Activated naive CD8-positive, alpha-beta T cell treated with anti-CD3 and anti-CD28 coated beads for 36 hours (primary cell): Measurements from ENCODE around the gene CFAP65. TPM values are rescaled to one million over a fixed set of nuclear protein-coding genes. Genes with fewer than 3 reads are reported as not detected.

Source experiments
- DNase-seq: peaks from one replicate; pipeline ENCODE4 v3.0.0; 2021
- H3K27ac Mint-ChIP-seq: one replicate; pipeline ENCODE4 v1.8.0; 2022; ENCODE audit warnings: mild to moderate bottlenecking, moderate library complexity, mixed read lengths
- H3K27me3 Mint-ChIP-seq: one replicate; pipeline ENCODE4 v1.8.0; 2022; ENCODE audit warnings: mild to moderate bottlenecking, mixed read lengths
- H3K36me3 Mint-ChIP-seq: one replicate; pipeline ENCODE4 v1.8.0; 2021; ENCODE audit warnings: mild to moderate bottlenecking, mixed read lengths
- H3K4me1 Mint-ChIP-seq: one replicate; pipeline ENCODE4 v1.8.0; 2021; ENCODE audit warnings: mixed read lengths
- H3K4me3 Mint-ChIP-seq: one replicate; pipeline ENCODE4 v1.8.0; 2022; ENCODE audit warnings: mild to moderate bottlenecking, moderate library complexity, mixed read lengths
- H3K9me3 Mint-ChIP-seq: one replicate; pipeline ENCODE4 v1.8.0; 2022; ENCODE audit warnings: mixed read lengths
- total RNA-seq, 2 experiments: library from RNA; stranded (reverse); gene quantifications; one replicate each; pipeline ENCODE4 v1.2.3, GENCODE V29; 2021

Gene CFAP65
- total RNA-seq, 2 experiments from 2014 or later, result not detected

DNA sequence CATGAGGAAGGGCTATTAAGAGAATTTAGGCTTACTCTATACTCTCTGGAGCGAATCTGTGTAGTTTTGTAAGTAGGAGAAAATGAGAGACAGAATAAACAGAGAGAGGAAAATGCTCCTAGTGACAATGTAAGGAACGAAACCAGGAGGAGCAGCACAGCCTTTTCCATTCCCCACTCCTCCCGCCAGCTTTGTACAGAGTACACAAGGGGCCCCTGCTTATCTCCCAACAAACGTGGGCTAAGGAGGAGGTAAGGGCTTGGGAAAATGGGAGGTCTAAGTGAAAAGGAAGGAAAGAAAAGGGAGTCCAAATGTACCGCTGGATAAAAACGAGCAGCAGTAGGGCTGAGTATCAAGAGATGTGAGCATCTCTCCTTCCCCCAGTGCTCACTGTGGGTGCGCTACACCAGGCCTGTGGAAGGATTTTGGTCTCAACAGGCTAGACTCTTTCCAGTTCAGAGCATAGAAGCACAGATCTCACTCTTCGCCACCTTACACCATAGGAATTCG, 31.5 kb upstream of the CFAP65 start:
- H3K4me1 Mint-ChIP-seq, result no peaks in the 10 kb centered on the region
- peaks cover 6% of the 10 kb centered on the region for H3K36me3 Mint-ChIP-seq
- no peaks in the 10 kb centered on the region for H3K9me3 Mint-ChIP-seq
- no peak overlapping the region for H3K4me3 Mint-ChIP-seq
- no peak overlapping the region for H3K27ac Mint-ChIP-seq
- H3K27me3 Mint-ChIP-seq, result no peaks in the 10 kb centered on the region
- DNase-seq, result no peak

DNA sequence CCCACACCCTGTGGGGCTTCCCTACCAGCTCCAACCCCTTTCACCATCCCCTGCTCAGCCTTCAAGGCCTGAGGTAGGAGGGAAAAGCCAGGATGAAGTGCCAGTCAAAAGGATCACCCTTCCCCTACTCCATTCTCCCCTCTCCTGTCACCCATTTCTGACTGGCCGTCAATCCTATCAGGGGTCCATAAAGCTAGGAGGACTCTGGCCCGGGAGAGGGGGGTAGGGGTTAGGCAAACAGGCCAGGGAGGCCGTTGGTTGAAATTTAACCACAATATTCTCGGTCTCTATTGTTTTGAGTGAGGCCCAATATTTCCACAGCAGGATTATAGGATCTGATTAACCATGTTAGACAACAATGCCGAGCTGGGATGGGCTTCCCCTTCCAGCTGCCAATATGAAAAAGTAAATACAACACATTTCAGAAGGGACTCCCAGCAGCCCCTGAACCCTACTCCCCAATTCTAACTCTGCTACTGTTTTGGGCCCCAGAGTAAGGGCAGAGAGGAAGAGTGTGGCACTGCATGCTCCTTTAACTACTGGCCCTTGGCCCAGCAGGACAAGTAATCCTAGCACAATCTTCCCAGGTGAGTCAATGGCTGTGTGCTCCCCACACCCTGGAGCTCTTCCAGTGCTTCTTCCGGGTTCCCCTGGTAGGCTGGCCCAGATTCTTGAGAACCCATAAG, 30.0 kb upstream of the CFAP65 start:
- Mint-ChIP-seq H3K27me3 (no peaks in the 10 kb centered on the region), H3K36me3 (peaks cover 6% of the 10 kb centered on the region), H3K4me3 (no peak overlapping the region), H3K27ac (no peak overlapping the region), H3K9me3 (no peaks in the 10 kb centered on the region), H3K4me1 (no peaks in the 10 kb centered on the region)
- no peak for DNase-seq

- DNase-seq, result no peak
- Mint-ChIP-seq H3K27me3 (peaks cover 26% of the 10 kb centered on the region), H3K9me3 (no peaks in the 10 kb centered on the region), H3K27ac (no peak overlapping the region), H3K4me1 (no peaks in the 10 kb centered on the region), H3K36me3 (no peaks in the 10 kb centered on the region), H3K4me3 (no peak overlapping the region)
These were observed 24.2 kb upstream of the CFAP65 start for GRCh38 chr2:219065484-219065883.

GRCh38 chr2:219062081-219062480, 20.8 kb upstream of the CFAP65 start:
- H3K4me3 Mint-ChIP-seq, result no peak overlapping the region
- H3K4me1 Mint-ChIP-seq, result peaks cover 14% of the 10 kb centered on the region
- no peak for DNase-seq
- H3K27ac Mint-ChIP-seq, result no peak overlapping the region
- no peaks in the 10 kb centered on the region for H3K36me3 Mint-ChIP-seq
- H3K9me3 Mint-ChIP-seq, result no peaks in the 10 kb centered on the region
- peaks cover 59% of the 10 kb centered on the region for H3K27me3 Mint-ChIP-seq

GRCh38 chr2:219060821-219061791, 19.8 kb upstream of the CFAP65 start, which contains the start of gene IHH:
Gene IHH, minus strand, starts transcription at chr2:219060921. Its CDS starts 454 bp downstream, at chr2:219060467.
- Mint-ChIP-seq H3K9me3 (no peaks in the 10 kb centered on the region), H3K4me3 (peak within 1 kb of the TSS; percentile 42), H3K4me1 (peaks cover 14% of the 10 kb centered on the region), H3K27ac (no peak within 1 kb of the TSS), H3K36me3 (no peaks in the 10 kb centered on the region), H3K27me3 (peaks cover 69% of the 10 kb centered on the region)
- peak; percentile 16 for DNase-seq

DNA sequence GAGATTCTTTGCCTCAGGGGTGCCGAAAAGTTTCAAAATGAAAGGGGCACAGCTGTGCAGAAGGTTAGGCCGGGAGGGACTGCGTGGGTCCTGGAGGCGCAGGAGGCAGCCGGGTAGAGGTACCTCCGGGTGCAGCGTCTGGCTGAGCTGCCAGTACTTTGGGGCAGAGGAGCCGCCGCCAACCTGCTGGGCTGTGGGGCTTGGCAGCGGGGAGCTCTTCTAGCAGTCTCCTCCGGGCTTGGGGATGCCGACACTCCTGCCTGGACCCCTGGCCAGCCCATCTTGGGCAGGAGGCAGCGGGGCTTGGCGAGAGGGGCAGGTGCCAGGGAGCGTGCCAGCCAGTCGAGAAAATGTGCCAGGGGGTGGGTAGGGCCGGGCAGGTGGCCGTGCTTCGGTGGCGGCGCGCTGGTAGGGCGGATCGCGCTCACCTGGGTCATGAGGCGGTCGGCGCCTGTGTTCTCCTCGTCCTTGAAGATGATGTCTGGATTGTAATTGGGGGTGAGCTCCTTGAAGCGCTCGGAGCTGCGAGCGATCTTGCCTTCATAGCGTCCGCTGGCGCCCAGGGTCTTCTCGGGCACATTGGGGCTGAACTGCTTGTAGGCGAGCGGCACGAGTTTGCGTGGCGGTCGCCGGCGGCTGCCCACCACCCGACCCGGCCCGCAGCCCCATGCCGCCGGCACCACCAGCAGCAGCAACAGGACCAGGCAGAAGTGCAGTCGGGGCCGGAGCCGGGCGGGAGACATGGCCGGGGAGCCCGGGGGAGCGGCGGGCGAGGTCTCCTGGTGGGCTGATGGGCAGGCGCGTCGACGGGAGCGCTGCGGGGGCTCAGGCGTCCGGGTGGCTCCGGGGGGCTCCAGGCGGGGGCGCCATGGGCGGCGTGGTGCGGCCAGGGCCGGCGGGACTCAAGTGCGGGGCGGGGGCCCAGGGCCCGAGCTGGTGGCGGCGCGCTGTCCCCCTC, 18.7 kb upstream of the CFAP65 start:
- peak overlapping the region; percentile 42 for H3K4me3 Mint-ChIP-seq

GRCh38 chr2:219059375-219059724, 18.0 kb upstream of the CFAP65 start:
- H3K27ac Mint-ChIP-seq, result no peak overlapping the region
- peaks cover 14% of the 10 kb centered on the region for H3K4me1 Mint-ChIP-seq
- no peaks in the 10 kb centered on the region for H3K36me3 Mint-ChIP-seq
- DNase-seq, result no peak
- peak overlapping the region; percentile 42 for H3K4me3 Mint-ChIP-seq
- peaks cover 80% of the 10 kb centered on the region for H3K27me3 Mint-ChIP-seq
- no peaks in the 10 kb centered on the region for H3K9me3 Mint-ChIP-seq

More for the DNA sequence above, 18.7 kb upstream of the CFAP65 start:
- peaks cover 74% of the 10 kb centered on the region for H3K27me3 Mint-ChIP-seq
- no peaks in the 10 kb centered on the region for H3K36me3 Mint-ChIP-seq
- peaks cover 14% of the 10 kb centered on the region for H3K4me1 Mint-ChIP-seq
- peak; percentile 22 for DNase-seq
- H3K27ac Mint-ChIP-seq, result no peak overlapping the region
- H3K9me3 Mint-ChIP-seq, result no peaks in the 10 kb centered on the region

DNA sequence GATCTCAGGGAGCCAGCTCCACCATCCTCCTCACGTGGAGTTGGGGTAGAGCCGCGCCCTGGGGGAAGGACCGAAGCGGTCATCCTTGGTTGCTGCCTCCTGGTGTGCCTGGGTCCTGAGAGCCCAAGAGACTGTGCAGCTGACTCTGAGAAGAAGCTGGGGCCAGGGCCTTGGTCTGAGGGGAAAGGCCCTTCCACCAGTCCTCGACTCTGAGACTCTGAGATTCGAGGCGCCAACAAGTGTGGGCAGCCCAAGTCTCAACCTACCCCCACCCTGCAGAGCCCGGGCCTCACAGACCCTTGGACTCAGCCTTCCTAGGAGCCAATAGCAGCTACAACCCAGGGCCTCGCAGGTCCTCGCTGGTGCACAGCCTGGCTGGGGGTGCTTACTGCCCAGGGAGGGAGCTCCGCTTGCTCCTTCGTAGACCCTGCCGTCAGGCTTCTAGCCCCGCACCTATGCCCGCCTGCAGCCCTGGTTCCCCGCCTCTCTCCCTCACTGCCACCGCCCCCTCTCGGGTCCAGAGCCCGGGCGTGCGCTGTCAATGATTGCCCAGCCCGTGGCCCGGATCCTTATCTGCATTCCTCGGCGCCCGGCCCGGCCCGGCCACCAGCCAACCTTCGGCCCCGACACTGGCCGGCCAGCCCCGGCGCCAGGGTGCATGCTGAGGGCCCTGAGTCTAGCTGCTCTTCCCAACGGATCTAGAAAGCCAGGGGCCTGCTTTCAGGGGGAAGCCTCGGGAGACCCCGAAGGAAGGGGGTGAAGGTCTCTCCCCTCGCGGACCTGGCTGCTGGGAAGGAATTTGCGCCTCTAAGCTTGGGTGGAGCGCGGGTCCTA, 17.4 kb upstream of the CFAP65 start:
- Mint-ChIP-seq H3K9me3 (no peaks in the 10 kb centered on the region), H3K27ac (no peak overlapping the region), H3K36me3 (no peaks in the 10 kb centered on the region), H3K4me3 (no peak overlapping the region), H3K4me1 (peaks cover 14% of the 10 kb centered on the region), H3K27me3 (peaks cover 79% of the 10 kb centered on the region)
- peak; percentile 15 for DNase-seq

DNA sequence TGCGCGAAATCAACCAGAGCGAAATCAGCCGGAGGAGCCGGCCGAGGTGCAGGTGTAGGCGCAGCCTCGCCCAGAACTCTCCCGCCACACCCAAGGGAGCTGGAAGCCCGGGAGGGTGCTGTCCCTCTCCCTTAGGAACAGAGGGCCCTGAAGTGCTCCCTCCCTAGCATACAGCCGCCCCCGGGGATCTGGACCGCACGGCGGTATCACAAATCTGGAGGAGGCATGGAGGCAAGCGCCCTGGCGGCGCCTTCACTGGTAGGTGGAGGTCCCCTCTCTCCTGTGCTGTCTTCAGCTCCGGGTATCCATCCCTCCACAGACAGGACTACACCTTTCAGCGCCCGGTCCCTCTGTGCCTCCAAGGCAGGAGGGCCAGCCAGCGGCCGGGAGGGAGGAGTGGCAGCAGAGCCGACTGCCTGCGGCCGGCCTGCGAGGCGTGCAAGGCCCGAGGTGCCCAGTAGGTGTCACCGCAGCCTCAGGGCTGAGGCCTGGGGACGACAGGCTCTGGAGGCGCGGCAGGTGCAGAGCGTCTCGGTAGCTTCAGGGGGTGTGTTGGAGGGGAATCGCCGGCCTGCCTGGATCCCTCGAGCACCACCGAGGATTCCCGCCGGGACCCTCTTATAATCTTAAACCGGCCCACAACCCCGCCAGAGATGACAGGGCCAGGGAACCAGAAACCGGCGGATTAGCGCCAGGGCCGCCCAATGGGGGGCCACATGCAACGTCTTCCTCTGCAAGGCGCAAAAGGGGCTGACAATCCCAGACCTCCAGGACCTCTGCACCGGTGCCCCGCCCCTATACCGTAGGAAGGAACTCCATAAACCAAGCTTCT, 16.6 kb upstream of the CFAP65 start:
- Mint-ChIP-seq H3K4me1 (peaks cover 14% of the 10 kb centered on the region), H3K4me3 (peak overlapping the region; percentile 45), H3K27ac (no peak overlapping the region), H3K9me3 (no peaks in the 10 kb centered on the region), H3K27me3 (peaks cover 77% of the 10 kb centered on the region), H3K36me3 (no peaks in the 10 kb centered on the region)
- peak; percentile 87 for DNase-seq

- H3K9me3 Mint-ChIP-seq, result no peaks in the 10 kb centered on the region
- no peak overlapping the region for H3K27ac Mint-ChIP-seq
- no peak overlapping the region for H3K4me3 Mint-ChIP-seq
- no peaks in the 10 kb centered on the region for H3K36me3 Mint-ChIP-seq
- no peak for DNase-seq
- H3K27me3 Mint-ChIP-seq, result peaks cover 69% of the 10 kb centered on the region
- H3K4me1 Mint-ChIP-seq, result peaks cover 14% of the 10 kb centered on the region
These were observed 15.8 kb upstream of the CFAP65 start for GRCh38 chr2:219056896-219057708.

- H3K27me3 Mint-ChIP-seq, result peaks cover 65% of the 10 kb centered on the region
- H3K4me3 Mint-ChIP-seq, result no peak overlapping the region
- no peaks in the 10 kb centered on the region for H3K9me3 Mint-ChIP-seq
- H3K4me1 Mint-ChIP-seq, result peaks cover 14% of the 10 kb centered on the region
- H3K36me3 Mint-ChIP-seq, result no peaks in the 10 kb centered on the region
- no peak for DNase-seq
- H3K27ac Mint-ChIP-seq, result no peak overlapping the region
These were observed 15.0 kb upstream of the CFAP65 start for GRCh38 chr2:219056176-219056895.
